ENCODE measurements around the gene DNAH3.
"Not testable (repeated sequence)": the region's sequence is repeated elsewhere in the genome, so short reads cannot be mapped to it uniquely, and the experiment has no call there.

Gene DNAH3

GRCh38 chr16:21120976-21121520 is 29.6 kb downstream of the DNAH3 start:
- no peak for DNase-seq (ENCODE audit: low spot score)

GRCh38 chr16:21117567-21117966 is 33.1 kb downstream of the DNAH3 start:
- DNase-seq (ENCODE audit: low spot score), result no peak

- no peak for DNase-seq (ENCODE audit: low spot score)
Measured at GRCh38 chr16:21116148-21116693, 34.4 kb downstream of the DNAH3 start.

GRCh38 chr16:21115551-21115950 is 35.1 kb downstream of the DNAH3 start:
- not testable (repeated sequence) for DNase-seq (ENCODE audit: low spot score)

GRCh38 chr16:21103941-21104860 is 46.4 kb downstream of the DNAH3 start:
- no peak for DNase-seq (ENCODE audit: low spot score)

GRCh38 chr16:21101631-21102420 is 48.8 kb downstream of the DNAH3 start:
- DNase-seq (ENCODE audit: low spot score), result peak; percentile 25

DNA sequence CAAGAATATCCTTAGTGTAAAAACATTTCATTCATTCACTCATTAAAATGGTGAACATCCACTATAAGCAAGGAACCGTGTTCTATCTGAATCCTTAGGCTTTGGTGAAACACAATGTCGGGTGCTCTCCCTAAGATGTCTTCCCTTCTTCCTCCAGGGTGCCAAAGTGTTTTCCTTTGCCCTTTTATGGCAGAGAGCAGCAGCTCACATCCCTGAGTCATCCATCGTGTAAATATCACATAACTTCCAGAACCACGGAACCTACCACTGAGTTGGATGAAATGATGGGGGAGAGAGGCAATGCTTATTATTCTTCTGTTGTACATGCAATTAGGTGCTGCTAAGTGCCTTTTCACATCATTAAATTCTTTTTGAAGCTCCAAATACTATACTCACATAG is 50.2 kb downstream of the DNAH3 start:
- no peak for DNase-seq (ENCODE audit: low spot score)

- DNase-seq (ENCODE audit: low spot score), result no peak
Measured at GRCh38 chr16:21097151-21097550, 53.5 kb downstream of the DNAH3 start.

DNA sequence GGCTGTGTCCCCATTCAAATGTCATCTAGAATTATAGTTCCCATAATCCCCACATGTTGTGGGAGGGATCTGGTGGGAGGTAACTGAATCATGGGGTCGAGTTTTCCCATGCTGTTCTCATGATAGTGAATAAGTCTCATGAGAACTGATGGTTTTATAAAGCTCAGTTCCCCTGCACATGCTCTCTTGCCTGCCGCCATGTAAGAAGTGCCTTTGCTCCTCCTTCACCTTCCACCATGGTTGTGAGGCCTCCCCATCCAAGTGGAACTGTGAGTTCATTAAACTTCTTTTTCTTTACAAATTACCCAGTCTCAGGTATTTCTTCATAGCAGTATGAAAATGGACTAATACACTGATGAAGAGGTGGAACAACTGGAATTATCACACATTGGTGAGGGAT is 55.9 kb downstream of the DNAH3 start:
- DNase-seq (ENCODE audit: low spot score), result not testable (repeated sequence)

DNA sequence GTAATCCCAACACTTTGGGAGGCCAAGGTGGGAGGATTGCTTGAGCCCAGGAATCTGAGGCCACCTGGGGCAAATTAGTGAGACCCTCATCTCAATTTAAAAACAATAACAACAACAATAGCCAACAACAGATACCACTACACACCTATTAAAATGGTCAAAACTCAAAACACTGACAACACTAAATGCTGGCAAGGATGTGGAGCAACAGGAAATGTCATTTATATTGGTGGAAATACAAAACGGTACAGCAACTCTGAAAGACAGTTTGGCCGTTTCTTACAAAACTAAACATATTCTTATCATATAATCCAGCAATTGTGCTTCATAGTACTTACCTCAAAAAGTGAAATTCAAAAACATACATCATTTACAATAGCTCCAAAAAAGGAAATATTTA is 57.7 kb downstream of the DNAH3 start:
- no peak for DNase-seq (ENCODE audit: low spot score)

- no peak for DNase-seq (ENCODE audit: low spot score)
Measured at GRCh38 chr16:21088646-21089538, 61.8 kb downstream of the DNAH3 start.

GRCh38 chr16:21088143-21088542 is 62.5 kb downstream of the DNAH3 start:
- no peak for DNase-seq (ENCODE audit: low spot score)

DNA sequence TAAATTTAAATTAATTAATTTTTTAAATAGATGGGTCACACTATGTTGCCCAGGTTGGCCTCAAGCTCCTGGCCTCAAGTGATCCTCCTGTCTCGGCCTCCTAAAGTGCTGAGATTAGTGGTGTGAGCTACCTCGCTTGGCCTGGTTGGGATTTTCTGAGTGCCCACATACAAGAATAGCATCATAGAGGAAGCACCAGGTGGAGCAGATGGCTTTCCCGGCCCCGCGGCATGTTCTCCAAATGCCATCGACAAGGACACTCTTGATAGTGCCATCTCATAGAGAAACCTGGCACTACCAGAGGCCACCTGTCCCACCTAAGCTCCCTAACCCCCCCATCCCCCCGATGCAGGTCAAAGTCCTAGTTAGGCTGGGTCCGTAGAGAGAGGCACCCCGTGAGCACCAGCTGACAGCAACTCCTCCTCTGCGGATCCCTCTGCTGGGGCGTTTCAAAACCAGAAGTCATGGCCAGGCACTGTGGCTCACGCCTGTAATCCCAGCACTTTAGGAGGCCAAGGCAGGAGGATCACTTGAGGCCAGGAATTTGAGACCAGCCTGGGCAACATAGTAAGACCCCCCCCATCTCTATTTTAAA is 65.9 kb downstream of the DNAH3 start:
- DNase-seq (ENCODE audit: low spot score), result no peak

GRCh38 chr16:21083729-21084268 is 66.8 kb downstream of the DNAH3 start:
- DNase-seq (ENCODE audit: low spot score), result peak; percentile 61

DNA sequence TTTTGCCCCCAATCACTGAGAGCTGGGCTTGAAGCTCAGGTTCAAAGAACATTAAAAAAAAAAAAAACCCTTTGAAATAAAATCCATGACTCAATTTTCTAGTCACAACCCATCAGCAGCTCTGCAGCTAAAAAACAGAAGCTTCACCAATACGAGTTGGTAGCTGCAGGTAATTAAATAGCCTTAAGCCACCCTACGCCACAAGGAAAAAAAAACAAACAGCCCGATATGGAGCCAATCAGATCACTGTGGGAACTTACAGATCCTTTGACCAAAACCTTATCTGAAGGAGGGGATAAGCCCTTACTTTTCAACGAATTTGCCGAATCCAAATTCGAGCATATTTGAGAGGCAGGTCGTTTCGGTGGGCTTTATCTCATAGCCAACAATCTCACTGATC is 69.3 kb downstream of the DNAH3 start:
- no peak for DNase-seq (ENCODE audit: low spot score)

GRCh38 chr16:21078563-21078962 is 72.1 kb downstream of the DNAH3 start:
- DNase-seq (ENCODE audit: low spot score), result no peak

DNA sequence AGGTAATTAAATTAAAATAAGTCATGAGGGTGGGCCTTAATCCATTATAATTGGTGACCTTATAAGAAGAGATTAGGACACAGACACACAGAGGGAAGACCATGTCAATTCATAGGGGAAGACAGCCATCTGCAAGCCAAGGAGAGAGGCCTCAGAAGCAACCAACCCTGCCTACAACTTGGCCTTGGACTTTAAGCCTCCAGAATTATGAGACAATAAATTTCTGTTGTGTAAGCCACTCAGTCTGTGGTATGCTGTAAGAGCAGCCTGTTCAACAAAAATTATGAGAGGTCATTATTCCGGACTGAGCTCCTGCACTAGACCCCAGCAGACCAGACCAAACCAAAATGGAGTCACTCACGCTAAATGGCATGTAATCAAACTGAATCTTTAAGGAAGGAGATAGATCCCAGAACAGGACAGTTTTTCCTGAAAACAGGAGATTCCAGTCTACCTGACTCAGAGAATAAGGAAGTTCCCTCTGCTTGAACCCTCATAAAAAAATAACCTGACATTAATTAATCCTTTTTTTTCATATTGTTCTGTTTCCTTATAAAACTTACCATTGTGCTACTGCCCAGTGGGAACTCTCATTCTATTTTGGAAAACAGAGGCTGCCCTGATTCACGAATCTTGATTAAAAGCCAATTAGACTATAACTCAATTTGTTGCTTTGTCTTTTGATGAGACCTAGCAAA is 74.3 kb downstream of the DNAH3 start:
- DNase-seq (ENCODE audit: low spot score), result no peak

DNA sequence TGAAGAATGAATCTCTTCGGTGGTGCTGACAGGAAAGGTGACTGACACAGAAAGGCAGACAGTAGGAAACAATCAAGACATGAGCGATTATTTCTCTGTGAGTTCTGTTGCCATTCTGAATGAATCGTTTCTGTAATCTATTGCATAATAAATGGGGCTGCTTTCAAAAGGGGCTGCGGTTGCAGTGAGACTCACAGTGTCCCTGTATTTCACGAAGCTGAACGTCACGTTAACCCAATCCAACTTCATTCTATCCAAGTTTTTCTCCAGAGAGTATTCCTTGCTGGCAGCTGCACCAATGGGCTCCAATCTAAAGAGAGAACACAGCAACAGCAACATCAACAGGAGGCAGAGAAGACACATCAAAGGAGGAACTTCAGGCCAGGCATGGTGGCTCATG is 75.4 kb downstream of the DNAH3 start:
- DNase-seq (ENCODE audit: low spot score), result no peak

- no peak for DNase-seq (ENCODE audit: low spot score)
Measured at GRCh38 chr16:21072976-21073375, 77.7 kb downstream of the DNAH3 start.

- no peak for DNase-seq (ENCODE audit: low spot score)
Measured at GRCh38 chr16:21071741-21072140, 78.9 kb downstream of the DNAH3 start.

Measured in HuH-7 (cell line).